HL-60 (cell line): ENCODE results near the gene ORC4.

Source experiments
- DNase-seq, 2 experiments: peaks; one replicate each; pipeline ENCODE4 v3.0.0-alpha.2; 2010 to 2020; ENCODE audit warnings: low read depth in 1 of 2, low spot score in 1 of 2
- H3K27ac ChIP-seq: fragments of 250-450 bp; sonication (Bioruptor Pico); replicated peaks from 2 replicates; pipeline ENCODE4 v1.5.1; 2020; ENCODE audit warnings: mild to moderate bottlenecking, moderate library complexity
- H3K27me3 ChIP-seq: fragments of 250-450 bp; sonication (Bioruptor Pico); 2 replicates; pipeline ENCODE4 v1.5.1; 2021; ENCODE audit warnings: mild to moderate bottlenecking, moderate library complexity; ENCODE audit not compliant: insufficient read depth, poor library complexity, severe bottlenecking
- H3K4me3 ChIP-seq: replicated peaks from 2 replicates; pipeline ENCODE4 v1.5.1; 2011; ENCODE audit warnings: mild to moderate bottlenecking, control low read depth, low read length; ENCODE audit not compliant: insufficient read depth
- GABPA ChIP-seq: IDR thresholded peaks from 2 replicates; pipeline ENCODE4 v1.6.1; 2012; ENCODE audit warnings: low read depth
- POLR2AphosphoS5 ChIP-seq: IDR thresholded peaks from 2 replicates; pipeline ENCODE4 v1.6.1; 2012; ENCODE audit warnings: low read depth
- REST ChIP-seq: IDR thresholded peaks from 2 replicates; pipeline ENCODE4 v1.6.1; 2012; ENCODE audit warnings: low read depth; ENCODE audit not compliant: insufficient replicate concordance
- SPI1 ChIP-seq: IDR thresholded peaks from 2 replicates; pipeline ENCODE4 v1.6.1; 2012; ENCODE audit warnings: low read depth, mild to moderate bottlenecking, borderline replicate concordance
- TF ChIP-seq, protein P1 (sequence below): IDR thresholded peaks from one replicate; pipeline ENCODE4 v1.5.1; 2011; ENCODE audit warnings: low read length, control low read depth, inconsistent platforms; ENCODE audit not compliant: insufficient read depth

Gene ORC4

DNA sequence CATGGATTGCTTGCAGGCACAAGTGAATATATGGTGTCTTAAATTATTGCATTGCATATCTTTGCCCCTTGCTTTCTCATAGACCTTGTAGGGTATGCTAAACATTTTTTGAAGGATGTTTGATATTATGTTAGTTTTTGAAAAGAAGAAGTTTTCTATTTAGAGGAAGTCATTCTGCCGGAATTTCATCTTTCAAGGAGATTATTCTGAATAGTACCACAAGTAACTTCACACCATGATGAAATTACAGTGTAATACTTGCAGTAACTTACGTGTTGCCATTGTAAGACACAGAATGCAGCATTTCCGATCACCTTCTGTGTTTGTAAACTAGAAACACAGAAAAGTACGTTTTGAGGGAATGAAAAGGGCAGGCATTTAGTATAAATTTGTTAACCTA lies 103.8 kb downstream of the ORC4 start:
- Histone ChIP-seq H3K4me3 (no peak overlapping the region), H3K27me3 (no peaks in the 10 kb centered on the region), H3K27ac (no peak overlapping the region)
- DNase-seq: peak in 1 of 2 experiments; percentile 3
- TF ChIP-seq GABPA (no peak), SPI1 (peak; percentile 66; the same call in 1 of the 2 replicates)

DNA sequence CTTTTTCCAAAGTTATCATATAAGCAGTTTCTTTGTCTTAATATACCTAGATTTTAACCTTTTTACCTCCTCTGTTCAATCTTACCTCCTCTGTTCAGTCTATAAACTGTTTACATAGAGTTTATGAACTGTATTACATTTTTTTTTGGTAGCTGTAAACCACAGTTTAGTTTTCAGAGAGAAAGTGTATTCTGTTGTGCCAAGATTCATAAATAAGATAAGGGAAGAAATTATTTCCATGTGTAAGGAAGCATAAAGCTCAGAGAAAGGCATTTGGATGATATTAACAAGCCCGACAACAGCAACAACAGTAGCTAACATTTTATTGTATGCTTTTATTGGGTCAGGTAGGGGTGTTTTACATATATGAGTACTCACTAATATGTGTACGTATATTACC lies 104.5 kb downstream of the ORC4 start:
- no peak for DNase-seq
- TF ChIP-seq POLR2AphosphoS5 (no peak), GABPA (no peak), REST (no peak), SPI1 (no peak)
- TF ChIP-seq, protein P1, sequence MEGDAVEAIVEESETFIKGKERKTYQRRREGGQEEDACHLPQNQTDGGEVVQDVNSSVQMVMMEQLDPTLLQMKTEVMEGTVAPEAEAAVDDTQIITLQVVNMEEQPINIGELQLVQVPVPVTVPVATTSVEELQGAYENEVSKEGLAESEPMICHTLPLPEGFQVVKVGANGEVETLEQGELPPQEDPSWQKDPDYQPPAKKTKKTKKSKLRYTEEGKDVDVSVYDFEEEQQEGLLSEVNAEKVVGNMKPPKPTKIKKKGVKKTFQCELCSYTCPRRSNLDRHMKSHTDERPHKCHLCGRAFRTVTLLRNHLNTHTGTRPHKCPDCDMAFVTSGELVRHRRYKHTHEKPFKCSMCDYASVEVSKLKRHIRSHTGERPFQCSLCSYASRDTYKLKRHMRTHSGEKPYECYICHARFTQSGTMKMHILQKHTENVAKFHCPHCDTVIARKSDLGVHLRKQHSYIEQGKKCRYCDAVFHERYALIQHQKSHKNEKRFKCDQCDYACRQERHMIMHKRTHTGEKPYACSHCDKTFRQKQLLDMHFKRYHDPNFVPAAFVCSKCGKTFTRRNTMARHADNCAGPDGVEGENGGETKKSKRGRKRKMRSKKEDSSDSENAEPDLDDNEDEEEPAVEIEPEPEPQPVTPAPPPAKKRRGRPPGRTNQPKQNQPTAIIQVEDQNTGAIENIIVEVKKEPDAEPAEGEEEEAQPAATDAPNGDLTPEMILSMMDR: no peak
- no peak overlapping the region for H3K4me3 ChIP-seq
- H3K27me3 ChIP-seq: no peaks in the 10 kb centered on the region
- no peak overlapping the region for H3K27ac ChIP-seq

DNA sequence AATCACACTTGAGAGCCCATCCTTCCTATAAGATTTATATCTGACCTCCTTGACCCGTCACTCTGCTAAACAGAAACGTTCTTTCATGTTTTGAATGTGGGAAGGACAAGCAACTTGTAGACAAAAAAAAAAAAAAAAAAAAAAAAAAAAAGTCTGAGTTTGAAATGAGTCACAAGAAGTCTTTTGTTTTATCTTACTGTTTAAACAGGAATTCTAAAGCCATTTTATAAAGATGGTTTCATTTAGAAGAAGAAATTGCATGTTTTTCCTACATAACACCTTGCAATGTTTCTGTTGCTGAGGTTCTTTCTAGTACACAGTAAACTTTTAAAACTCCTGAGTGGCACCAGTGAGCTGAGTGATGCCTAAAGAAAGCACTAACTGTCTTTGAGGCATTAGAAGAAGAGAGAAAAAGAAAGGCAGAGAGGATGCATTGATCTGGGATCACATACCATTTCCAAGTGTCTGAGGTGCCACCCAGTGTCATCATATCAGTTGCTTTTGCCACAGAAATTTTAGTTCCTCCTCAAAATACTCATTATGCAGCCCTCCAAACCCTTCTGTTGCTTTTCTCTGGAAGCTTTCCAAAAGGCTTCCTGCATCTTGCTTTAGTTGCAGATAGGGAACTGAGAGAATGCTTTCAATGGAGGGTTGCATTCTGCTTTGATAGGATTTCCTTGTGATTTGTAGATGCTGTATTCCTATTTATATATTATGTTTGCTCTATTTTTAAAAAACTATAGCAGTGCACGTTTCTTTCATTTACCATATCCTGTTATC lies 106.6 kb downstream of the ORC4 start:
- TF ChIP-seq SPI1: no peak
- TF ChIP-seq POLR2AphosphoS5: no peak
- TF ChIP-seq, protein P1: no peak
- no peak for TF ChIP-seq GABPA
- no peak for TF ChIP-seq REST
- H3K27ac ChIP-seq: no peak overlapping the region
- no peaks in the 10 kb centered on the region for H3K27me3 ChIP-seq
- DNase-seq: peak in 1 of 2 experiments; percentile 34
- no peak overlapping the region for H3K4me3 ChIP-seq

DNA sequence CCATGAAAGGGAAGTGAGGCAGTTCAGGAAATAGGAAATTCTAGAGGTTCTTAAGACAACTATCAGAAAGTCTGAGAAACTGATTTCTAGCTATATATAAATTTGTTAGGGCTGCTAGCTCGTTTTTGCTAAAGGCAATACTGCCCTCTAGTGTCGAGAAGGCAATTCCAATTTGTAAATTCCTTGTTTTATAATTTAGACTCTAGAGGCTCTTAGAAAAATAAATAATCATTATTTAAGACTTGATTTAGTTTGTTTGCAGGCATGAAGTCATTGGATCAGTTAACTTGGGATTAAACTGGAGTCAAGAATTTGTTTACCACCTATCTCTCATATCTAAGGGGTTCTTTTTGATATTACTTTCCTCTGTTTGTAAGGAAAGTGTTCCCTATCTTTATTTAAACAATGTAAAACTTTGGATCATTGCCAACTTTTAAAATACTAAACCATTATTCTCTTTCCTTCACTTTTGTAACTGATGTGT lies 109.5 kb downstream of the ORC4 start:
- Histone ChIP-seq H3K4me3 (no peak overlapping the region), H3K27me3 (no peaks in the 10 kb centered on the region), H3K27ac (no peak overlapping the region)
- TF ChIP-seq, protein P1: peak; percentile 23
- TF ChIP-seq GABPA (no peak), SPI1 (no peak), REST (no peak), POLR2AphosphoS5 (no peak)
- peak in 1 of 2 experiments; percentile 8 for DNase-seq
